ENCODE measurements around the gene GRIP2. TPM values are rescaled to one million over a fixed set of nuclear protein-coding genes. Genes with fewer than 3 reads are reported as not detected.

Gene GRIP2
- polyA plus RNA-seq, 3 donors = not detected

DNA sequence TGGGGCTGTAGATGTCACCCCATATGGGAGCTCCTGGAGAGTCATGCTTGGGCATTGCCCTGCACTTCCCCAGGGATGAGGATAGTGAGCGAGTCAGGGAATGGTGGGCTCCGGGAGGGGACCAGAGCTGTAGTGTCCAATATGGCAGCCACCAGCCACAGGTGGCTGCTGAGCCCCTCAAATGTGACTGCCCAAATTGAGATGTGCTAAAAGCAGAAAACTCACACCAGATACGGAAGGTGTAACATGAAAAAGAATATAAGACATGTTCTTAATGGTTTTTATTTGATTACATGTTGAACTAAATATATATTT, 31.7 kb downstream of the GRIP2 start:
- Histone ChIP-seq H4K20me1 (ENCODE audit: insufficient read depth, low read length) (no peaks in the 10 kb centered on the region), H3K4me2 (replicated peaks; ENCODE audit: extremely low read depth, low read length, poor library complexity, severe bottlenecking) (no peak overlapping the region), H3K9ac (ENCODE audit: insufficient read depth, low read length, poor library complexity, severe bottlenecking) (no peak overlapping the region), H3K27me3 (ENCODE audit: control insufficient read depth in 2 of 2, insufficient read depth in 2 of 2, low read length in 2 of 2) (no peaks in the 10 kb centered on the region), H2AFZ (ENCODE audit: insufficient read depth, low read depth, low read length, poor library complexity, severe bottlenecking) (no peak overlapping the region), H3K79me2 (ENCODE audit: insufficient read depth, low read length) (no peaks in the 10 kb centered on the region), H3K36me3 (replicated peaks in 1 of 2; ENCODE audit: control insufficient read depth in 1 of 2, insufficient read depth in 2 of 2, low read length in 2 of 2) (no peaks in the 10 kb centered on the region), H3K27ac (ENCODE audit: low read depth in 1 of 2, low read length in 2 of 2) (no peak overlapping the region), H3K9me3 (replicated peaks in 1 of 2; ENCODE audit: control insufficient read depth in 1 of 2, insufficient read depth in 1 of 2, low read length in 2 of 2) (no peaks in the 10 kb centered on the region), H3K4me1 (ENCODE audit: control insufficient read depth in 1 of 2, insufficient read depth in 2 of 2, low read length in 2 of 2) (no peaks in the 10 kb centered on the region), H3K4me3 (replicated peaks in 1 of 3; ENCODE audit: low read depth in 2 of 3, low read length in 3 of 3) (no peak overlapping the region)
- DNase-seq = no peak
- TF ChIP-seq, protein P1, sequence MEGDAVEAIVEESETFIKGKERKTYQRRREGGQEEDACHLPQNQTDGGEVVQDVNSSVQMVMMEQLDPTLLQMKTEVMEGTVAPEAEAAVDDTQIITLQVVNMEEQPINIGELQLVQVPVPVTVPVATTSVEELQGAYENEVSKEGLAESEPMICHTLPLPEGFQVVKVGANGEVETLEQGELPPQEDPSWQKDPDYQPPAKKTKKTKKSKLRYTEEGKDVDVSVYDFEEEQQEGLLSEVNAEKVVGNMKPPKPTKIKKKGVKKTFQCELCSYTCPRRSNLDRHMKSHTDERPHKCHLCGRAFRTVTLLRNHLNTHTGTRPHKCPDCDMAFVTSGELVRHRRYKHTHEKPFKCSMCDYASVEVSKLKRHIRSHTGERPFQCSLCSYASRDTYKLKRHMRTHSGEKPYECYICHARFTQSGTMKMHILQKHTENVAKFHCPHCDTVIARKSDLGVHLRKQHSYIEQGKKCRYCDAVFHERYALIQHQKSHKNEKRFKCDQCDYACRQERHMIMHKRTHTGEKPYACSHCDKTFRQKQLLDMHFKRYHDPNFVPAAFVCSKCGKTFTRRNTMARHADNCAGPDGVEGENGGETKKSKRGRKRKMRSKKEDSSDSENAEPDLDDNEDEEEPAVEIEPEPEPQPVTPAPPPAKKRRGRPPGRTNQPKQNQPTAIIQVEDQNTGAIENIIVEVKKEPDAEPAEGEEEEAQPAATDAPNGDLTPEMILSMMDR (IDR thresholded peaks at IDR 0.05) = no peak
- no peak overlapping the region for H3K27ac Mint-ChIP-seq
- H3K36me3 Mint-ChIP-seq = no peaks in the 10 kb centered on the region
- no peaks in the 10 kb centered on the region for H3K4me1 Mint-ChIP-seq
- intact Hi-C loops (cut with micrococcal nuclease) = no loop called here
- peaks cover 0 to under 1% (median 0%) of the 10 kb centered on the region in 7 donors for H3K9me3 Mint-ChIP-seq
- 37% methylated on average over 2 of the region's 3 CpGs for WGBS (ENCODE audit: insufficient coverage)
- peaks cover 5 to 8% (median 7%) of the 10 kb centered on the region in 3 donors for H3K27me3 Mint-ChIP-seq (ENCODE audit: low read depth in 3 of 3)
- H3K4me3 Mint-ChIP-seq = peak overlapping the region in 1 of 2 donors; percentile 45

- Mint-ChIP-seq H3K27ac (no peak overlapping the region), H3K4me1 (no peaks in the 10 kb centered on the region), H3K9me3 (peaks cover 0 to 6% (median under 1%) of the 10 kb centered on the region in 7 donors), H3K4me3 (peak overlapping the region in 1 of 2 donors; percentile 45), H3K36me3 (no peaks in the 10 kb centered on the region), H3K27me3 (ENCODE audit: low read depth in 3 of 3) (peaks cover 5 to 8% (median 7%) of the 10 kb centered on the region in 3 donors)
- Histone ChIP-seq H3K36me3 (replicated peaks in 1 of 2; ENCODE audit: control insufficient read depth in 1 of 2, insufficient read depth in 2 of 2, low read length in 2 of 2) (no peaks in the 10 kb centered on the region), H3K4me3 (replicated peaks in 1 of 3; ENCODE audit: low read depth in 2 of 3, low read length in 3 of 3) (no peak overlapping the region), H2AFZ (ENCODE audit: insufficient read depth, low read depth, low read length, poor library complexity, severe bottlenecking) (no peak overlapping the region), H3K9ac (ENCODE audit: insufficient read depth, low read length, poor library complexity, severe bottlenecking) (no peak overlapping the region), H3K4me2 (replicated peaks; ENCODE audit: extremely low read depth, low read length, poor library complexity, severe bottlenecking) (no peak overlapping the region), H3K9me3 (replicated peaks in 1 of 2; ENCODE audit: control insufficient read depth in 1 of 2, insufficient read depth in 1 of 2, low read length in 2 of 2) (peaks cover 0 to 1% of the 10 kb centered on the region in 2 donors), H3K27ac (ENCODE audit: low read depth in 1 of 2, low read length in 2 of 2) (no peak overlapping the region), H3K27me3 (ENCODE audit: control insufficient read depth in 2 of 2, insufficient read depth in 2 of 2, low read length in 2 of 2) (no peaks in the 10 kb centered on the region), H3K79me2 (ENCODE audit: insufficient read depth, low read length) (no peaks in the 10 kb centered on the region), H4K20me1 (ENCODE audit: insufficient read depth, low read length) (no peaks in the 10 kb centered on the region), H3K4me1 (ENCODE audit: control insufficient read depth in 1 of 2, insufficient read depth in 2 of 2, low read length in 2 of 2) (no peaks in the 10 kb centered on the region)
- intact Hi-C loops (cut with micrococcal nuclease) = no loop called here
- DNase-seq = no peak
- TF ChIP-seq, protein P1 (IDR thresholded peaks at IDR 0.05) = no peak
- 97% methylated on average over 4 of the region's 6 CpGs for WGBS (ENCODE audit: insufficient coverage)
Measured at GRCh38 chr3:14507757-14508504, 32.2 kb downstream of the GRIP2 start.

All from CD14-positive monocyte (primary cell).